Activated CD4-positive, alpha-beta T cell treated with anti-CD3 and anti-CD28 coated beads, Interleukin-2, amount 10 ng/mL, durations not matched to agents 7 days and 5 days (primary cell): ENCODE data around the gene PWP2. TPM values are rescaled to one million over a fixed set of nuclear protein-coding genes. Genes with fewer than 3 reads are reported as not detected.
"Not testable (repeated sequence)": the region's sequence is repeated elsewhere in the genome, so short reads cannot be mapped to it uniquely, and the experiment has no call there.

Experiments
- CTCF ChIA-PET: fragments of 350-600 bp; sonication (Branson Sonifier 250); formaldehyde crosslinking; loops from one replicate; lab custom pipeline; 2021; ENCODE audit warnings: antibody characterized with exemption; lab: Charles Lee
- POLR2A ChIA-PET: fragments of 350-600 bp; sonication (Branson Sonifier 250); formaldehyde crosslinking; loops from one replicate; lab custom pipeline; 2021; ENCODE audit warnings: antibody characterized with exemption; lab: Charles Lee
- DNase-seq: peaks from one replicate; pipeline ENCODE4 v3.0.0-alpha.2; 2020
- H3K27ac Mint-ChIP-seq: one replicate; pipeline ENCODE4 v1.8.0; 2021; ENCODE audit warnings: mild to moderate bottlenecking, moderate library complexity, mixed read lengths
- H3K27me3 Mint-ChIP-seq: one replicate; pipeline ENCODE4 v1.8.0; 2021; ENCODE audit warnings: mixed read lengths
- H3K36me3 Mint-ChIP-seq: one replicate; pipeline ENCODE4 v1.8.0; 2021; ENCODE audit warnings: low read depth, mixed read lengths
- H3K4me1 Mint-ChIP-seq: one replicate; pipeline ENCODE4 v1.8.0; 2021; ENCODE audit warnings: mixed read lengths
- H3K4me3 Mint-ChIP-seq: one replicate; pipeline ENCODE4 v1.8.0; 2021; ENCODE audit warnings: mild to moderate bottlenecking, moderate library complexity, mixed read lengths
- H3K9me3 Mint-ChIP-seq: one replicate; pipeline ENCODE4 v1.8.0; 2021; ENCODE audit warnings: mixed read lengths
- total RNA-seq, 2 experiments: library from RNA; stranded (reverse); gene quantifications; one replicate each; pipeline ENCODE4 v1.2.3, GENCODE V29; 2021

Gene PWP2
- total RNA-seq, 2 experiments from 2014 or later, result 24.2 to 29.0 TPM

GRCh38 chr21:44160298-44160672 lies 53.1 kb downstream of the PWP2 start:
- H3K4me1 Mint-ChIP-seq, H3K27me3 Mint-ChIP-seq, H3K36me3 Mint-ChIP-seq, DNase-seq, POLR2A ChIA-PET, CTCF ChIA-PET, H3K4me3 Mint-ChIP-seq, H3K9me3 Mint-ChIP-seq, H3K27ac Mint-ChIP-seq: not testable (repeated sequence)

GRCh38 chr21:44160821-44161220 lies 53.6 kb downstream of the PWP2 start:
- H3K4me1 Mint-ChIP-seq, CTCF ChIA-PET, H3K9me3 Mint-ChIP-seq, POLR2A ChIA-PET, DNase-seq, H3K36me3 Mint-ChIP-seq, H3K27ac Mint-ChIP-seq, H3K4me3 Mint-ChIP-seq, H3K27me3 Mint-ChIP-seq: not testable (repeated sequence)

- H3K36me3 Mint-ChIP-seq, H3K4me1 Mint-ChIP-seq, H3K4me3 Mint-ChIP-seq, POLR2A ChIA-PET, H3K27ac Mint-ChIP-seq, CTCF ChIA-PET, H3K9me3 Mint-ChIP-seq, H3K27me3 Mint-ChIP-seq, DNase-seq: not testable (repeated sequence)
These were observed 56.0 kb downstream of the PWP2 start for GRCh38 chr21:44163167-44163653.

GRCh38 chr21:44165933-44166332 lies 58.7 kb downstream of the PWP2 start:
- not testable (repeated sequence) for H3K4me3 Mint-ChIP-seq, H3K27ac Mint-ChIP-seq

GRCh38 chr21:44167527-44167926 lies 60.3 kb downstream of the PWP2 start:
- H3K4me1 Mint-ChIP-seq, CTCF ChIA-PET, H3K27me3 Mint-ChIP-seq, H3K27ac Mint-ChIP-seq, POLR2A ChIA-PET, H3K4me3 Mint-ChIP-seq, DNase-seq, H3K36me3 Mint-ChIP-seq, H3K9me3 Mint-ChIP-seq: not testable (repeated sequence)

More at GRCh38 chr21:44165933-44166332, 58.7 kb downstream of the PWP2 start:
- H3K9me3 Mint-ChIP-seq, H3K27me3 Mint-ChIP-seq, POLR2A ChIA-PET, DNase-seq, CTCF ChIA-PET, H3K4me1 Mint-ChIP-seq, H3K36me3 Mint-ChIP-seq: not testable (repeated sequence)

GRCh38 chr21:44170326-44170725 lies 63.1 kb downstream of the PWP2 start:
- POLR2A ChIA-PET, CTCF ChIA-PET: not testable (repeated sequence)

GRCh38 chr21:44170863-44171262 lies 63.7 kb downstream of the PWP2 start:
- H3K4me1 Mint-ChIP-seq, H3K36me3 Mint-ChIP-seq, CTCF ChIA-PET, DNase-seq, H3K27me3 Mint-ChIP-seq, H3K9me3 Mint-ChIP-seq, POLR2A ChIA-PET, H3K27ac Mint-ChIP-seq, H3K4me3 Mint-ChIP-seq: not testable (repeated sequence)

More at GRCh38 chr21:44170326-44170725, 63.1 kb downstream of the PWP2 start:
- not testable (repeated sequence) for H3K27me3 Mint-ChIP-seq, H3K36me3 Mint-ChIP-seq, H3K4me1 Mint-ChIP-seq, H3K4me3 Mint-ChIP-seq, DNase-seq, H3K27ac Mint-ChIP-seq, H3K9me3 Mint-ChIP-seq

GRCh38 chr21:44171962-44172572 lies 64.9 kb downstream of the PWP2 start:
- DNase-seq, H3K27me3 Mint-ChIP-seq, H3K4me1 Mint-ChIP-seq, H3K36me3 Mint-ChIP-seq, POLR2A ChIA-PET, H3K27ac Mint-ChIP-seq, CTCF ChIA-PET, H3K4me3 Mint-ChIP-seq, H3K9me3 Mint-ChIP-seq: not testable (repeated sequence)

- H3K4me1 Mint-ChIP-seq, H3K27ac Mint-ChIP-seq, DNase-seq, H3K36me3 Mint-ChIP-seq, POLR2A ChIA-PET, H3K27me3 Mint-ChIP-seq, H3K4me3 Mint-ChIP-seq, CTCF ChIA-PET, H3K9me3 Mint-ChIP-seq: not testable (repeated sequence)
These were observed 65.5 kb downstream of the PWP2 start for GRCh38 chr21:44172741-44173140.

GRCh38 chr21:44175189-44175588 lies 68.0 kb downstream of the PWP2 start:
- CTCF ChIA-PET, POLR2A ChIA-PET, DNase-seq, H3K9me3 Mint-ChIP-seq, H3K36me3 Mint-ChIP-seq, H3K4me1 Mint-ChIP-seq, H3K27me3 Mint-ChIP-seq, H3K4me3 Mint-ChIP-seq, H3K27ac Mint-ChIP-seq: not testable (repeated sequence)

- H3K9me3 Mint-ChIP-seq, H3K4me3 Mint-ChIP-seq, POLR2A ChIA-PET, H3K4me1 Mint-ChIP-seq, CTCF ChIA-PET, H3K27ac Mint-ChIP-seq, H3K36me3 Mint-ChIP-seq, H3K27me3 Mint-ChIP-seq, DNase-seq: not testable (repeated sequence)
These were observed 68.9 kb downstream of the PWP2 start for GRCh38 chr21:44176127-44176526.

Other genes starting within 250 kb of the PWP2 start
- 10 to 100 TPM; 80.3 to 93.1 TPM for gene AGPAT3, start 242.2 kb upstream of the PWP2 start, total RNA-seq
- gene TRAPPC10, start 95.1 kb upstream of the PWP2 start, total RNA-seq, result 10 to 100 TPM; 61.7 to 76.9 TPM
- 10 to 100 TPM; 41.7 to 50.2 TPM for gene GATD3, start 26.3 kb downstream of the PWP2 start, total RNA-seq
- 1 to 10 TPM; 4.9 to 5.5 TPM for gene ICOSLG, start 133.5 kb downstream of the PWP2 start, total RNA-seq
- not detected for gene DNMT3L, start 154.5 kb downstream of the PWP2 start, total RNA-seq
- under 1 TPM; 0.27 to 0.30 TPM for gene AIRE, start 178.5 kb downstream of the PWP2 start, total RNA-seq
- 100 to 1,000 TPM; 190 to 210 TPM for gene PFKL, start 192.7 kb downstream of the PWP2 start, total RNA-seq
- gene CFAP410, start 232.0 kb downstream of the PWP2 start, total RNA-seq, result 10 to 100 TPM; 11.6 to 16.0 TPM
- gene TRPM2, start 246.2 kb downstream of the PWP2 start, total RNA-seq, result 10 to 100 TPM; 13.9 to 15.2 TPM